ENCODE measurements around the gene ACHE. TPM values are rescaled to one million over a fixed set of nuclear protein-coding genes. Genes with fewer than 3 reads are reported as not detected.

The ACHE gene
- total and polyA plus RNA-seq, 2 of the 13 experiments (the other 11 are each of a cell fraction or from before 2014, with no cell fraction given), result 0.18 to 0.40 TPM

- peak; percentile 63 for TF ChIP-seq SRSF1 (optimal IDR thresholded peaks at IDR 0.05; ENCODE audit: low read depth, low read length)
- peak; percentile 92; the same call in 1 of the 2 replicates for TF ChIP-seq TEAD2 (CRISPR knock-in tag; IDR thresholded peaks at IDR 0.05)
- peak; percentile 63 for TF ChIP-seq CBFB (CRISPR knock-in tag; IDR thresholded peaks at IDR 0.05)
- peak; percentile 98 for TF ChIP-seq RNF2 (conservative IDR thresholded peaks at IDR 0.05; ENCODE audit: low read depth)
- peak; percentile 28; the same call in 1 of the 2 replicates for TF ChIP-seq TGIF2 (CRISPR knock-in tag; IDR thresholded peaks at IDR 0.05)
- no peak for TF ChIP-seq ZNF740 (CRISPR knock-in tag; IDR thresholded peaks at IDR 0.05)
- TF ChIP-seq HDAC1 (CRISPR knock-in tag; IDR thresholded peaks at IDR 0.05), result peak; percentile 85; the same call in 1 of the 2 replicates
- TF ChIP-seq RXRB (CRISPR knock-in tag; IDR thresholded peaks at IDR 0.05; ENCODE audit: borderline replicate concordance), result peak; percentile 10; the same call in 1 of the 2 replicates
- TF ChIP-seq ZNF737 (CRISPR knock-in tag; IDR thresholded peaks at IDR 0.05; ENCODE audit: borderline replicate concordance), result peak; percentile 88
- TF ChIP-seq MBNL3 (CRISPR knock-in tag; conservative IDR thresholded peaks at IDR 0.05), result no peak
- TF ChIP-seq ZNF547 (CRISPR knock-in tag; IDR thresholded peaks at IDR 0.05), result 0 out of 2 replicates have a peak, but pooled peaks have one; percentile 83
- TF ChIP-seq ZNF777 (CRISPR knock-in tag; IDR thresholded peaks at IDR 0.05), result 0 out of 2 replicates have a peak, but pooled peaks have one; percentile 9
- TF ChIP-seq GPN1 (CRISPR knock-in tag; IDR thresholded peaks at IDR 0.05; ENCODE audit: borderline replicate concordance), result peak; percentile 90
- TF ChIP-seq PCBP1 (IDR thresholded peaks at IDR 0.05; ENCODE audit: borderline replicate concordance, low read depth, low read length), result 0 out of 2 replicates have a peak, but pooled peaks have one; percentile 14
- TF ChIP-seq SAP130 (CRISPR knock-in tag; IDR thresholded peaks at IDR 0.05; ENCODE audit: low read depth), result peak; percentile 92
- TF ChIP-seq ATRX (CRISPR knock-in tag; IDR thresholded peaks at IDR 0.05; ENCODE audit: borderline replicate concordance), result no peak
- TF ChIP-seq ZNF784 (CRISPR knock-in tag; IDR thresholded peaks at IDR 0.05; ENCODE audit: borderline replicate concordance), result no peak
- peak; percentile 76; the same call in 1 of the 2 replicates for TF ChIP-seq ZNF678 (CRISPR knock-in tag; IDR thresholded peaks at IDR 0.05)
- peak; percentile 98 for TF ChIP-seq AGO2 (optimal IDR thresholded peaks at IDR 0.05; ENCODE audit: low read depth, low read length)
- peak; percentile 66; the same call in 1 of the 2 replicates for TF ChIP-seq ZNF557 (CRISPR knock-in tag; IDR thresholded peaks at IDR 0.05)
- TF ChIP-seq CCAR2 (optimal IDR thresholded peaks at IDR 0.05; ENCODE audit: low read depth, low read length), result no peak
- peak; percentile 79; the same call in 1 of the 2 replicates for TF ChIP-seq BRD4 (CRISPR knock-in tag; IDR thresholded peaks at IDR 0.05)
- TF ChIP-seq ZNF143 (CRISPR knock-in tag; IDR thresholded peaks at IDR 0.05), result peak; percentile 85
- TF ChIP-seq KAT8 (CRISPR knock-in tag; IDR thresholded peaks at IDR 0.05), result peak; percentile 52; the same call in 1 of the 2 replicates
- TF ChIP-seq ZNF337 (CRISPR knock-in tag; IDR thresholded peaks at IDR 0.05; ENCODE audit: borderline replicate concordance, low read depth), result no peak
- TF ChIP-seq SP5 (CRISPR knock-in tag; IDR thresholded peaks at IDR 0.05; ENCODE audit: borderline replicate concordance, low read depth), result peak; percentile 12; the same call in 1 of the 2 replicates
- TF ChIP-seq ZNF883 (CRISPR knock-in tag; IDR thresholded peaks at IDR 0.05; ENCODE audit: not compliant biosample characterization), result peak; percentile 88
- TF ChIP-seq FOXA1 (IDR thresholded peaks at IDR 0.05), result no peak
- TF ChIP-seq FOXA1 (CRISPR knock-in tag; IDR thresholded peaks at IDR 0.05), result peak; percentile 37; the same call in 1 of the 2 replicates
- 0 out of 2 replicates have a peak, but pooled peaks have one; percentile 57 for TF ChIP-seq ZBTB7A (CRISPR knock-in tag; IDR thresholded peaks at IDR 0.05)
- TF ChIP-seq ZNF235 (CRISPR knock-in tag; IDR thresholded peaks at IDR 0.05; ENCODE audit: borderline replicate concordance), result peak; percentile 94
Observed at GRCh38 chr7:100888988-100889750, 6.5 kb downstream of the ACHE start, which contains the start of gene UFSP1 (continued).

Data from HepG2 (cell line).